AG10803 (cell line): ENCODE data around the gene VSNL1.

Source experiments
- DNase-seq: peaks from one replicate; pipeline ENCODE4 v3.0.0; 2010; ENCODE audit warnings: low read depth
- H3K4me3 ChIP-seq: 2 replicates; pipeline ENCODE4 v1.5.1; 2011; ENCODE audit warnings: mild to moderate bottlenecking, low read length, control low read depth
- TF ChIP-seq, protein P1 (sequence below): conservative IDR thresholded peaks from 2 replicates; pipeline ENCODE4 v1.5.1; 2011; ENCODE audit warnings: mild to moderate bottlenecking, low read length, control low read depth, inconsistent platforms

Gene VSNL1

DNA sequence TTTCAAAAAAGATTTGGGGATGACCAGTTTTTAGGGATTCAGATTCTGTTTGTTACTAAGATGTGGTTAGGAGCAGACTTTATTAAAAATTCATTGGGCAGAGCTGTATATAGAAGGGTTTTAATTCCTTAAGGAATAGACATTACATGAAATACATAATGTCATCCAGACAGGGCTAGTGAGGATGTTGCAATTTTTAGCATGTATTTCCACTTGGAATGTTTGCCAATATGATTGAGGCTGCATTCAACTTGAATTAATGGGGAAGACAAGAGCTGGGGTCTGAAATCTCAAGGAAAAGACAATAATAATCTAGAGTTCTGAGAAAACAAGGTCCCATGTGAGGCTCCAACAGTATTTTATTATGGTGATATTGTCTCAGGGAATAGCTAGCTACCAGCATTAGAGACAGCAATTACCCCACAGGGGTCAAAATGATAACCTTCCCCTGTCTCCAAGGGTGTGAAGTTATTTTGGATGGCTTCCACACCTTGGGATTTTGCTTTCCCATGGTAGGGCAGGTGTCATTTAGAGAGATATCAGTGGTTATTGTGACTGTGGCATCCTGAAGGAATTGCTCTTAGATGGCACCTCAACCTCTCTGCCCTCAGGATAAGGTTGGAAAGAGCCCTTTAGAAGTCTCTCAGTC is 60.2 kb downstream of the VSNL1 start:
- H3K4me3 ChIP-seq, result no peak overlapping the region
- DNase-seq, result no peak
- TF ChIP-seq, protein P1, sequence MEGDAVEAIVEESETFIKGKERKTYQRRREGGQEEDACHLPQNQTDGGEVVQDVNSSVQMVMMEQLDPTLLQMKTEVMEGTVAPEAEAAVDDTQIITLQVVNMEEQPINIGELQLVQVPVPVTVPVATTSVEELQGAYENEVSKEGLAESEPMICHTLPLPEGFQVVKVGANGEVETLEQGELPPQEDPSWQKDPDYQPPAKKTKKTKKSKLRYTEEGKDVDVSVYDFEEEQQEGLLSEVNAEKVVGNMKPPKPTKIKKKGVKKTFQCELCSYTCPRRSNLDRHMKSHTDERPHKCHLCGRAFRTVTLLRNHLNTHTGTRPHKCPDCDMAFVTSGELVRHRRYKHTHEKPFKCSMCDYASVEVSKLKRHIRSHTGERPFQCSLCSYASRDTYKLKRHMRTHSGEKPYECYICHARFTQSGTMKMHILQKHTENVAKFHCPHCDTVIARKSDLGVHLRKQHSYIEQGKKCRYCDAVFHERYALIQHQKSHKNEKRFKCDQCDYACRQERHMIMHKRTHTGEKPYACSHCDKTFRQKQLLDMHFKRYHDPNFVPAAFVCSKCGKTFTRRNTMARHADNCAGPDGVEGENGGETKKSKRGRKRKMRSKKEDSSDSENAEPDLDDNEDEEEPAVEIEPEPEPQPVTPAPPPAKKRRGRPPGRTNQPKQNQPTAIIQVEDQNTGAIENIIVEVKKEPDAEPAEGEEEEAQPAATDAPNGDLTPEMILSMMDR, result no peak

DNA sequence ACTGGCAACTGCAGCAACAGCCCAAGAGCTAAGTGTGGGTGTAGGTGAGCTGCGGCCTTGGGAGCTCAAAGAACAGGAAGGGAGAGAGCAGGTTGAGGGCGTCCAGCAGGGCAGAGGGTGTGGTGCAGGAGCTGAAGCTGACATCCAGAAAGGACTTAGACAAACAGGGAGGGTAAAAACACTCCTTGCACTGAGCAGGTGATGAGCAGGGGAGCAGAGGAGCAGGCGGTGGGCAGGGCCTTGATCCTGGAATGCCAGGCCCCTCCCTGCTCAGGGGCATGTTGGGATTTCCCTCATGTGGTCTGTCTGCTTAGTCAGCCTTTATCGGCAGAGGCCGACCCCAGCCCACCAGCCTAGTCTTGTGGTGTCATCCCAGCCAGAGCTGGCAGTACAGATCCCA is 63.6 kb downstream of the VSNL1 start:
- no peak for DNase-seq
- H3K4me3 ChIP-seq, result no peak overlapping the region
- TF ChIP-seq, protein P1, result no peak

DNA sequence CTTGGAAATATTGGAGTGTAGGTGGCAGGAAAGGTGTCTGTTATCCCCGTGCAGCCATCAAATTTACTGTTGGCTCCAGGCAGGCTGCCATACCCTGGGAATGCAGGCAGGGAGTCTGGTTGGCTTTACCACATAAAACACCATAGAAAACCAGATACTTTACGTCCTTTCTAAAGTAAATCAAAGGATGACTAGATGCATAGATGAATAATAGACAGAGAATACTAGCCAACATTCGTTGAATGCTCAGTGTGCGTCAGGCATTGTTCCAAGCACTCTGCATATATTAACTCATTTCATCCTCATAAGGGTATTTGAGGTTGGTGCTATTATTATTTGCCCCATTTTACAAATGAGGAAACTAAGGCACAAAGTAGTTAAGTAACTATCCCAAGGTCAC is 65.2 kb downstream of the VSNL1 start:
- TF ChIP-seq, protein P1, result no peak
- H3K4me3 ChIP-seq, result no peak overlapping the region
- no peak for DNase-seq

DNA sequence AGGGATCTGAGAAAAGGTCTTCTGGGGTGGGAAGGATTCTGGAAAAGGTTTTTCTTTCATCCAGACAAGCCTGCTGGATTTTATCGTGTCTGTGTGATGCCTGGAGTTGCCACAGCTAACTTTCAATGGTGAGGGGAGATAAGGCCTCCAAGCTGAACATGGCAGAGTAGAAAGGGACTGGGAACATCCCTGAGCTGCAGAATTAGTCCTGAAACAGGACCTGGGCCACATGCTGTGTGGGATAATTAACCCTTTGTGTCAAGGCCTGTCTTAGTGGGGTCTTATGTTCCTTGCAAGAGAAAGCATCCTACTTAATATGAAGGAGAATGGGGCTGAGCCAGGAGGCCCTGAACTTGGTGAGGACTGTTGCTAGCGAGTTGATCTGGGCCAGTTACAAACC is 66.4 kb downstream of the VSNL1 start:
- TF ChIP-seq, protein P1, result no peak
- H3K4me3 ChIP-seq, result no peak overlapping the region
- no peak for DNase-seq

DNA sequence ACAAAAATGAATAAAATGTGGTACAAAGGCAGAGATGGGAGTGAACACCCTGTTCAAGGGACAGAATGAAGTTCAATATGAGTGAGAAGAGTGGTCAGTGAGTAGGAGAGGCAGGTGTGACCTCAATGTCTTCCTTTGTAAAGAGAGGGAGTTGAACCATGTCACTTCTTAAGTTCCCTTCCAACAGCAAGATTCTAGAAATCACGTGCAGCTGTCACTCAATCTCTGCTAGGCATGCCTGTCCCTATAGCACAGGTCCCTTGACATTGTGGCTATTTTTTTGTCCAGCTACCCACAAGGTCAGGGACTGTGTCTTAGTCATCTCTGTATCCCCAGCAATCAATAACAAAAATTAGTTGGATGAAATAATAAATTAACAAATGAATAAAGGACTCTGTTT is 66.9 kb downstream of the VSNL1 start:
- TF ChIP-seq, protein P1, result no peak
- no peak for DNase-seq
- no peak overlapping the region for H3K4me3 ChIP-seq

DNA sequence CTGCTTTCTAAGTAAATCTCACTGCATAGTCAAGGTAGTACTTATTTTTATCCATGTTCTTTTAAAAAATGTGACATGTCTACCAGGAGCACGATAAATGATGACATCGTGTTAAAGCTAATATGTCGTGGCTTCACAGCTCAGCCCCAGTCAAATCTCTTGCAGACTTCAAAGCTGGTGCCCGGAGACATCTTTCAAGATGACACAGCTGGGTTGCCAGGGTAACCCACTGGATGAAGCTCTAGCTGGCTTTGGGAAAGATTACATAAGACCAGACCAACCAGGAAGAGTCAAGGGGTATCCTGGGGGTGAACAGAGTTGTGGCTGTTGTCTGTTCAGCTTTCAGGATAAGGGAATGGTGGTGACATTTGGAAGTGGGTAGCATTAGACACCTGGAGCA is 67.8 kb downstream of the VSNL1 start:
- DNase-seq, result no peak
- H3K4me3 ChIP-seq, result no peak overlapping the region
- TF ChIP-seq, protein P1, result no peak

DNA sequence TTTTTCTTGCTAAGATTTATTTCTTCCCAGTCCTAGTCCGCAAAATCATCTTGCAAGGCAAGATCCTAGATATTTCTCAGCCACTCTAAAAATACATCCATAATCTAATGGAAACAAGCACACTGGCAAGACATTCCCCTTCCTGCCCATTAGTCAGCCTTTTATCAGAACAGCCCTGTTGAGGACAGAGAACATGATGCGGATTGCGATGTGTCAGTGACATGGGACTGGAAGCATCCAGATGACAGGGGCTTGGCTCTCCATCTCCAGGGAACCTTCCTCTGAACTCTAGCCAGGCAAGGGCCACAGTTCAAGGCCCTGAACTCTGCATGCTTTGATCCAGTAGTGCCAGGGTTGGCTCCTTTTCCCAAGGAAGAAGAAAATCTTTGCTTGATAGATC is 70.0 kb downstream of the VSNL1 start:
- DNase-seq, result no peak
- no peak overlapping the region for H3K4me3 ChIP-seq
- TF ChIP-seq, protein P1, result no peak
